GM19025 (cell line): ENCODE data around the gene GIMAP1.

Experiments used
- ATAC-seq: cut with Tn5 transposase; IDR thresholded peaks from one replicate; pipeline ENCODE4 v1.9.1; 2021; ENCODE audit warnings: mild to moderate bottlenecking, low read depth, moderate library complexity; ENCODE audit not compliant: unreplicated experiment

GIMAP1 gene

DNA sequence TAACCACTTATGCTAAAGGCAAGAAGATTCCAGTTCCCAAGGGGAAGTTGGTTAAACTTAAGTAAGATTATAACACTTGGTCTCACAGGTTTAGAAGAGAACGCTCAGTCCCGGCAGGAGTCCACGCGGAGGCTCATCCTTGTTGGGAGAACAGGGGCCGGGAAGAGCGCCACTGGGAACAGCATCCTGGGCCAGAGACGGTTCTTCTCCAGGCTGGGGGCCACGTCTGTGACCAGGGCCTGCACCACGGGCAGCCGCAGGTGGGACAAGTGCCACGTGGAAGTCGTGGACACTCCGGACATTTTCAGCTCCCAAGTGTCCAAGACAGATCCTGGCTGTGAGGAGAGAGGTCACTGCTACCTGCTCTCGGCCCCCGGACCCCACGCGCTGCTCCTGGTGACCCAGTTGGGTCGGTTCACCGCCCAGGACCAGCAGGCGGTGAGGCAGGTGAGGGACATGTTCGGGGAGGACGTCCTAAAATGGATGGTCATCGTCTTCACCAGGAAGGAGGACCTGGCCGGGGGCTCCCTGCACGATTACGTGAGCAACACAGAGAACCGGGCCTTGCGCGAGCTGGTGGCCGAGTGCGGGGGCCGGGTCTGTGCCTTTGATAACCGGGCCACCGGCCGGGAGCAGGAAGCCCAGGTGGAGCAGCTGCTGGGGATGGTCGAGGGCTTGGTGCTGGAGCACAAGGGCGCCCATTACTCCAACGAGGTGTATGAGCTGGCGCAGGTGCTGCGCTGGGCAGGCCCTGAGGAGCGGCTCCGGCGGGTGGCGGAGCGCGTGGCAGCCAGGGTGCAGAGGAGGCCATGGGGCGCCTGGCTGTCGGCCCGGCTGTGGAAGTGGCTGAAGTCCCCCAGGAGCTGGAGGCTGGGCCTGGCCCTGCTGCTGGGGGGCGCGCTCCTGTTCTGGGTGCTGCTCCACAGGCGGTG is 3.8 kb downstream of the GIMAP1 start:
- ATAC-seq, result no peak

DNA sequence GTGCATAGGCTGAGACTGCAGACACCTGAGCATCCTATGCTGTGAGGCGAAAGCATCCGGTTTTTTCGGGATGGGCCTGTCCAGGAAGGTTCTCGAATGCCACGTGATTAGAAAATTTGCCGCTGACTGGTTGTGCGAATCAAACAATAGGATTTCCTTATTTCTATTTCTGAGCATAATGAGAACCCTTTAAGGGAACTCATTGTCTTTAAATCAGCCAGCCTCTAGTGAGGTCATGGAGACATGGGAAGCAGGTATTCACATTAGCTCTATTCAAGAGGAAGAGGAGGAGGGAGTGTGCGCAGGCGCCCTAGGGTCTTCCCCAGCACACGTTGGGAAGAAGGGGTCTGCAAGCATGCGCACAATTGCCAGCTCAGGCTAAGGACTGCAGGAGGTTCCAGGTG is 5.6 kb downstream of the GIMAP1 start:
- no peak for ATAC-seq

DNA sequence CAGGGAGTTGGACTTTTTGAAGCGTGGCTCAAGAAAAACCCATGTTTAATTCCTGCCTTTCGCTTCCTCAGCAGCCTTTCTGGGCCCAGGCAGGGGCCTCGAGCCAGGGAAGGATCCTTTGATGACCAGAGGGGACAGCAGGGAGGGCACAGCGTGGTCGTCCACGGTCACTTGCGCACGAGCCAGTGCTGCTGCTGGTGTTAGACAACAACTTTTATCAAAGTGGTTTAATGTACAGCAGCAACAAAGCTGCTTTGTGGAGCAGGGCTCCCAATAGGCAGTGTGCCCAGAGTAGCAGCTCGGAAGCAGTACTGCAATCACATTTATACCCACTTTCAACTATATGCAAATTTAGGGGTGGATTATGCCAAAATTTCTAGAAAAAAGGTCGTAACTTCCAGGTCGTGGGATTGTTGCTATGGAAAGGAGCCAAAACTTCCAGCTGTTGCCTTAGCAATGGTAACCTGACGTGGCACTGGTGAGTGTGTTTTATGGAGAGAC is 6.1 kb downstream of the GIMAP1 start:
- no peak for ATAC-seq

DNA sequence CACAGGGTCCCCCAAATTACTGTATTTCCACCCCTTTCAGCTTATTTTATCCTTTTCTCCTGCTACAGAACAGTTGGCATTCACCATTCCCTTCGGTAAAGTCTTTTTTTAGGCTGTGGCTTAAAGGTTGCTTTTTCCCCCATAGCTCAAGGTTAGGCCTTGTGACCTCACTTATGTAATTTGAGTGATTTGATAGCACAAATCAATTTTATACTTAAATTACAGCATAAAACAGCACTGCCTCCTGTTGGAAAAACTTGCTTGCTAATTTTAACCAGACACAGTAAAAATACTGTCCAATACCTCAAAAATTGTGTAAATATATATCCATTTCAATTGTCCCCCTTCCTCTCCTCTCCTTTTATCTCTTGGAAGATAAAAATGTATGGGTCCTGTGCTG is 7.1 kb downstream of the GIMAP1 start:
- no peak for ATAC-seq

DNA sequence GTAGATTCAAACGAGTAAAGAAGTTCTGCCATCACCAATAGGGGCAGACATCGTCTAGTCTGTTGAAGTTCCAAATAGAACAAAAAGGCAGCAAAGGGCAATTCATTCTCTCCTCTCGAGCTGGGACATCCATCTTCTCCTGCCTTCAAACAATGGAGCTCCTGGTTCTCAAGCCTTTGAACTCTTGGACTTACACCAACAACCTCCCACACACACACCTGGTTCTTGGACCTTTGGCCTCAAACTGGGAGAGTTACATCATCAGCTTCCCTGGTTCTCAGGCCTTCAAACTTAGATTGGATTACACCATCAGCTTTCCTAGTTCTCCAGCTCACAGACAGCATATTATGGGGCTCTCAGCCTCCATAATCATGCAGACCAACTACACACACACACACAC is 11.0 kb downstream of the GIMAP1 start:
- ATAC-seq, result no peak

DNA sequence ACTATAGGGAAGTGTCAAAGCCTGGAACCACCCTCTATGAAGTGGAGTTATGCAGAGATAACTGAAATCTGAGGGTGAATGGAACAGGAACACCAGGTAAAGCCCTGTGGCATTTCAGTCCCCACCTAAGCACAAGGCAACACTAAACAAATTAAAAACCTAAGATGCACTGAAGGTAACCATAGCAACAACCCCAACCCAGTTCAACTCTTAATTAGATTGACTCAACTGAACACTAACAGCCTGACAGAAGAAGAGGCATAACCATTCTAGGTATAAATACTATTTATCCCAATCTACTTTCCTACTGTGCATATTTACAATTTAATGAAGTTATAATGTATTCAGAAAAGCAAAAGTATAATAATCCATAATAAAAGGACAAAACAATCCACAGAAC is 11.6 kb downstream of the GIMAP1 start:
- no peak for ATAC-seq

DNA sequence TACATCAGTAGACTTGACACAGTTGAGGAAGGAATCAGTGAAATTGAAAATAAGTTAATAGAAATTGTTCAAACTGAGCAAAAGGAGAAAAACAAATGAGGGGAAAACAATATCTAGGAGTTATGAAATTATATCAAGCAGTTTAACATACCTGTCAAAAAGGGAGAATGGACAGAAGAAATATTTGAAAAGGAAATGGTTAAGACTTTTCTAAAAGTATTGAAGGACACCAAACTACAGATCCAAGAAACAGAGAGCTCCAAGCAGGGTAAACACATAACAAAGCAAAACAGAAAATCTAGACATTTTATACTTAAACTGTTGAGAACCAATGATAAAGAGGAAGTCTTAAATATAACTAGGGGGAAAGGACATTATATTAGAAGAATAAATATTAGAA is 12.2 kb downstream of the GIMAP1 start:
- ATAC-seq, result no peak

DNA sequence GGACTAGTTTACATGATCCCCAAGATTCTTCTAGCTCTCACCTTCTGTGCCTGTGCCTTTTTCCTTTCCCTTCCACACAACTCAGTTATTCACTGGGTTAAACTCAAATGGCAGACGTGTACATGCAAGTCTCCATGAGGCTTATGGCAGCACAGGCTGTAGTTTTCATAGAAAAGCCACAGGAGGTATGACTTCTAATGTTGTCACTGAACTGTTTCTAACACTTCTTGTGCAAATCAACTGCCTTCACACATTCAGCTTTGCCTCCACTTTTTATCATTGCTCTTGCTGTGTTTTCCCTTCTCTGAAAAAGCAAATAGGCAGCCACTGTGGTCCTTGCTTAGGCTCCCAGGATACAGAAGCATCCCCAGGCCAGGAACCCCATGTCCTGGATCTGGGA is 15.5 kb downstream of the GIMAP1 start:
- no peak for ATAC-seq

DNA sequence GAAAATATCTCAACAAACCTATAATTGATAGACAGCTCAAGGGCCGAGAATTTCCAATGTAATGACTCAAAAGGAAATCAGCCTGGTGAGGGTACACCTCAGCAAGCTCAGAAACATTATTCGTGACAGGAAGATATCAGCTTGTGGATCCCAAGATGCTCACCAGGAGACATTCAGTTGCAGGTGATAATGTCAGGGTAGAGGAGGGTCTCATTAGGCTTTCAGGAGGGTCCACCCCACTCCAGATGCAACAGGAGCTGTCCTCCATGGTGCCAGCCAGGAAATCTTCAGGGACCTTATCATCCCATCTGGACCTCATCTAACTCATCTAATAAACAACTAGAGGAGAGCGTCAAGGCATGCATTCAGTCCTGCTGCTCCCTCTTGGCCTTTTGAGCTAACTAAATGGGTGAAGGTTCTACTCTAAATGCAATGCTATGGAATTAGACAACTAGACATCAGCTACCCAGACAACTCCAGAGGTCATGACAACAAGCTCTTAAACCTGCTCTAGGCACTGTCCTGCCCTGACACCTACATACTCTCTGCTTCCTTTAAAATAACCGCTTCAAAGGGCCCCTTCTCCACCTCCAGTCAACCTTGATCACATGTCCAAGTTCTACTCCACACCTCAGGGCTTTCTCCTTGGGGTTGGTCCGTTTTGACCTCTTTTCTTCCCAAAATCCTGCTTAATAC is 16.5 kb downstream of the GIMAP1 start:
- no peak for ATAC-seq

DNA sequence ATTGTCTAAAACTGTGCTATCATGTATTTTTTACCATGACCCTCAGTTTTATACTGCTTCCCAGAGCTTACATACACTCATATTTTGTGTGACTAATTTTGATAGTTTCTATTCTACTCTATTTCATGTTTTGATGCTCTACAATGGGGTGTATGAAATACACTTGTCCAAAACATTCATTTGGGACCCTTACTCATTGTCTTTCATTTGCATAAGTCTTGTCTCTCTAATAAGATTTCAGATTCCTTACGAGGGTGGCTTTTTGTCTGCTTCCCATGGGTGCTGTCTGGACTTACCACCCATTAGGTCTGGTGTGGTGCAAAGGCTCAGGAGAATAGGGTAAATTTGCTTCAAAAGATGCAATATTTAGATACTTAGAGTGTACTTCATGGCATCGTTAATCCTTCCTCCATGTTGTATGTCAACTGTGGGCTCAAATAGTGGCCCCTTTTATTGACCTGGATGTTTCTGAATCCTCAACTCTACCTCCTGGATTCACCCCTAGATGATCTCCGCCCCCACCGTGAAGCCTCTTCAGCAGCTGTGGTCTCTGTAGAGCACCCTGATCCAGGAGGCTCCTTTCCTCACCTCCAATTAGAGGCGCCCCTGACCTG is 17.2 kb downstream of the GIMAP1 start:
- ATAC-seq, result no peak

DNA sequence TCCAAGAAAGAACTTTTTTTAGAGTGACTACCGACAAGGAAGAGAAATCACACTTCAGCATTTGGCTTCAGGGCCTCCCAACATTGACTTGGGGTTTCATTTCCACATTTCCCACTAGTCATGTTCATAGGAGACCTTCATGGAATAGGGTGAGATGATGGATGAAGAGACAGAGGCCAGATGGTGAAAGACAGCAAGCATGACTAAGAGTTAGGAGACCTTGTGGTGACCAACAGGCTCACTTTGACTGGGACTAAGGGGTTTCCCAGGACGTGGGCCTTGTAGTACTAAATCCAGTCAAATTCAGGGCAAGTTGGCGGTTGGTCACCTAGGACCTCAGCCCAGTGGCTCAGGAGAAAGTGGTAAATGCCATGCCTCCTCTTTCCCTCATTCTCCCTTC is 17.8 kb downstream of the GIMAP1 start:
- no peak for ATAC-seq

DNA sequence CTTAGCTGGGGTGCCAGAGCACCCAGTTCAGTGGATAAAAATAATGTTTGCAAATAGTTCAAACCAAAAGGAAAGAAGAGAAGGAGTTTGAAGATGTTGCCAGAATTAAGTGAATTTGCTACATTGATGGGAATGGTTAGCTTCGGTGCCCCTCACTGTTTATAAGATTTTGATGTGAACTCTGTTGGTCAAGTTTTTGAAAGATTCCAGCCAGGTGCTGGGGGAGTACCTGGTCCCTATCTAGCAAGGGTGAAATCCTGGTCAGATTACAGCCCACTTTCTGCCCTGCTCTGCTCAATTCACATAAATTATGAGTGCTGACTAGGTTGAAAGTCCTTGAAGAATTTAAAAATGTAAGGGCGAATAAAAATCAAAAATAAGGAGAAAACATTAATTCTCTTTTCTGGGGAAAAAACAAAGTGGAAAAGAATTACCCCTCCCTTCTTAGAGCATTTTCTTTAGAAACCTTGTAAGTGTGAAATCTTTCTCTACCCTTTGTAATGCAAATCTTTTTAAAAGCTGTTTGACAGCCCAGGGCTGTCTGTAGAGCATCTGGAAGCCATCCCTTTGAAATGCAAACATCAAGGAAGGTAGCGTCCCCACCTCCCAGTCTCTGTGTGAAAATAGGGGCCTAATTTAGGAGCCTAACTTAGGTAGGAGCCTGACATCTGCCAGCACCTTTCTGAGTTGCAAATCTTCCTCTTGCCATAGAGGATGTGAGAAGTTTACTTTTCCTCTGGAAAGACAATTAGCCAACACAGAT is 19.4 kb downstream of the GIMAP1 start:
- ATAC-seq, result no peak

DNA sequence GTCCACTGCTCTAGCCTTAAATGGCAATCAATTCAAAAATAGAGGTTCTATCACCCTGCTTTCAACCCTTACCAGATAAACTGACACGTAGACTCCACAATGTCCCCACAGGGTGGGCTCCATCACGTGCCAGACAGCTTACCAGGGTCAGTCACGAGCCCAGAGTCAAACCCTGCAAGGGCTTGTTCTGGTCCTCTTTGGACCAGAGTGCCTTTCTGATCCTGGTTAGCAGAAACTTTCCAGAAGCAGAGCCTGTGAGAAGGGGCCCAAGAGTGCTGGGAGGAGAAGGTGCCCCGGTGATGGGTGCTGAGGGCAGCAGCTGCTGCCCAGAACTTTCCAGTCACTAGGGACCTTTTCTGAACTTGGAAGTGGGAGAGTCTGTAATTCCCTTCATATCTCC is 20.5 kb downstream of the GIMAP1 start:
- no peak for ATAC-seq

DNA sequence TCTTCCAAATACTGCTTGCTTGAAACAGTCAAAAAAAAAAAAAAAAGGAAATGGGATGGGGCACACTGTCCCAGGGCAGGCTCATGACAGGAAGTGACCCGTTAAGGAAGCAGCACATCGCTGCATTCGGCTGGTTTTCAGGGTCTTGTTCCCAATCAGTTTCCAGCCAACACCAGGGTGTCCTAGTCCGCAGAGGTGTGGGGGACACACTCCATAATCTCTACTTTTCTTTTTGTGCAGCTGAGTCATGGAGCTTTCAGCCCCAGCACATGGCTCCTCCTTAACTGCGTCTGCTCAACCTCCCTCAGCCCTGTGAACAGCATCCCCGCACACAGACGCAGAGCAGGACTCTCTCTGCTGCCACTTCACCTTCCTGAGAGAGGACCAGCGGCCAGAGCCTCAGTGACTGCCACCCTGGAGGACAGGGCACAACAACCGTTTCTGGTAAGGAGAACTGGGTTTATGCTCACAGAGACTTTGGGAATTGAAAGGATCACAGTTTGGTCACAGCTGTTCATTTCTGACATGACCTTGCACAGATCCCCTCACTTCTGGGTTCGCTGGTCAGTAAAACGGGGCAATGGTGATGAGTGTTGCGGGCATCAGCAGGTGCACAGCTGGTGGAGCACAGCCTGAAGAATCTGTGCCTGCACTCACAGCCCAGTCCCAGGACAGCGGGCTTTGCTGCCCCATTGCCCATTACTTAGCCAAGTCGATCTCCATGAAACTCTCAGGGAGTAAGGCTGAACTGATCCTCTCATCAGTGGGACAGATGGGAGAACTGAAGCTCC is 21.0 kb downstream of the GIMAP1 start, which contains the start of gene GIMAP5:
GIMAP5 (plus strand) TSS at position 154 of the 791 bp plus-strand sequence. CDS start 3,467 bp downstream, outside the sequence.
- ATAC-seq, result peak; percentile 61

DNA sequence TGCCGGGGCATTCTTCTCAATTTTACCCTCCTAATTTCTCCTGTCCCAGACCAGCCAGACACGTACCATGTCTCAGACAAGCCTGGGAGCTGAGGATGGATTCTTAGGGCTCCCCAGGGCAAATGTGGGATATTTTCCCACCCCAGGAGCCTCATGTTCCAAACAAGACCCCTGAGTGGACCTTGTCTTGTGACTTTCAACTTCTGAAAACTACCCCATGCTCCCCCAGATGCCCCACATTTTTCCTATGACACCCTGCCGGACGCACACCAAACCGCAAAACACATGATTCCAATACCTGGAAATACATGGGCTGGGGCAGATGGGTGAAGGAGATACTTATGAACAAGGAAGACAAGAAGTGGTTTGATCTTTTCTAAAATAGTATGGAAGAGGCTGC is 21.7 kb downstream of the GIMAP1 start:
- ATAC-seq, result no peak

DNA sequence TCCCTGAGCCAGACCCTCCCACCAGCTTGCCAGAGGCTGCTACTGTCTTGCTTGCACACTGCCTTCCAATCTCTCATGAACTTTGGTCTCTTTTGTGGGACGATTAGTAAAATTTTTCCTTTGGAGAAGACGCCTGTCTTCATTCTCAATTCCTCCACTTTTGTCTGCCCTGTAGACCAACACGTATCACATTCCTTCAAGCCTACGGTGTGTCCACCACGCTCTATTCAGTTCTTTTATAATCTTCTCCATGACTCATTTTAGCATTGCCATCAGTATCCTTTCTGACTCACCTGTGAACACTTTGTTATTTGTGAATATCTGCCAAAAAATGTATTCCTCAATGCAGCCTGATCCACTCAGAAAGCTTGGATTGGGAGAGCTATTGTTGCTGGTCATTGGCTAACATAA is 22.2 kb downstream of the GIMAP1 start:
- ATAC-seq, result no peak

DNA sequence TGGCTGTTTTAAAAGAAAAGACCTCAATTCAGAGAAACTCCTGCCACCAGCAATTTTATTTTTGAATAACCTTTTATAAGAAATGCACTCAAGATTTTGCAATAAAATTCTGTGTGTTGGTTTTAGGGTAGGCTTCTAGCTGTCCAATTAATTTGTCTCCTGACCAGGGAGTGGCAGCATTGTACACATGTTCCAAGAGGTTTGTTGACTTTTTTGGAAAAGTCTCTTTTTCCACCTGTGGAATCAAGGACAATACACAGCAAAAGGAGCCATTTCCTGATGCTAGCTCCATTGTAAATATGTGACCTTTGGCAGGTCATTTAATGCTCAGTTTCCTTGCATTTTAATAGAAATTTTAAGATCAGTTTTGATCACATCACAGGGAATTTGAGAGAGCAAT is 22.6 kb downstream of the GIMAP1 start:
- ATAC-seq, result no peak

DNA sequence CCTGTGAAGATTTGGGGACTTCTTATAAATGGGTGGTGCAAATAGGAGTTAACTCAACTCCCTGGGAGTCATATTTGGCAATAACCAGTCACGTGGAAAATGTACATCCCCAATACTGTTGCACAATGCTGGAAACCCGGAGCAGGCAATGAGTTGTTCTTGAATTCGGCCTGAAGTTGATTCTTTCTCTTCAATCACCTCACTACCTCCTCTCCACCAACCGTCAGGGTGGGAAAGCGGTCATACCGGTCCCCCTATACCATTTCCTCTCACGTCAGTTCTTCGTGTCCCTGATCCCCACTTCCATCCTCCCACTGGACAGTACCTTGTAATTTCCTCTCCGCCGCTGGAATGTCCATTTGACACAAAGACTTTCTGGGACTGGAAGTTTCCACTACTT is 23.6 kb downstream of the GIMAP1 start:
- no peak for ATAC-seq

DNA sequence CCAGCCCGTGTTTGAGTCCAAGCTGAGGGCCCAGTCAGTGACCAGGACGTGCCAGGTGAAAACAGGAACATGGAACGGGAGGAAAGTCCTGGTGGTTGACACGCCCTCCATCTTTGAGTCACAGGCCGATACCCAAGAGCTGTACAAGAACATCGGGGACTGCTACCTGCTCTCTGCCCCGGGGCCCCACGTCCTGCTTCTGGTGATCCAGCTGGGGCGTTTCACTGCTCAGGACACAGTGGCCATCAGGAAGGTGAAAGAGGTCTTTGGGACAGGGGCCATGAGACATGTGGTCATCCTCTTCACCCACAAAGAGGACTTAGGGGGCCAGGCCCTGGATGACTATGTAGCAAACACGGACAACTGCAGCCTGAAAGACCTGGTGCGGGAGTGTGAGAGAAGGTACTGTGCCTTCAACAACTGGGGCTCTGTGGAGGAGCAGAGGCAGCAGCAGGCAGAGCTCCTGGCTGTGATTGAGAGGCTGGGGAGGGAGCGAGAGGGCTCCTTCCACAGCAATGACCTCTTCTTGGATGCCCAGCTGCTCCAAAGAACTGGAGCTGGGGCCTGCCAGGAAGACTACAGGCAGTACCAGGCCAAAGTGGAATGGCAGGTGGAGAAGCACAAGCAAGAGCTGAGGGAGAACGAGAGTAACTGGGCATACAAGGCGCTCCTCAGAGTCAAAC is 26.0 kb downstream of the GIMAP1 start:
- no peak for ATAC-seq
